Astrocyte of the hippocampus (primary cell): ENCODE results near the gene DCAF4.

Source experiments
- DNase-seq: peaks from one replicate; pipeline ENCODE4 v3.0.0; 2011; ENCODE audit warnings: low read depth, low spot score

The DCAF4 gene, protein sequence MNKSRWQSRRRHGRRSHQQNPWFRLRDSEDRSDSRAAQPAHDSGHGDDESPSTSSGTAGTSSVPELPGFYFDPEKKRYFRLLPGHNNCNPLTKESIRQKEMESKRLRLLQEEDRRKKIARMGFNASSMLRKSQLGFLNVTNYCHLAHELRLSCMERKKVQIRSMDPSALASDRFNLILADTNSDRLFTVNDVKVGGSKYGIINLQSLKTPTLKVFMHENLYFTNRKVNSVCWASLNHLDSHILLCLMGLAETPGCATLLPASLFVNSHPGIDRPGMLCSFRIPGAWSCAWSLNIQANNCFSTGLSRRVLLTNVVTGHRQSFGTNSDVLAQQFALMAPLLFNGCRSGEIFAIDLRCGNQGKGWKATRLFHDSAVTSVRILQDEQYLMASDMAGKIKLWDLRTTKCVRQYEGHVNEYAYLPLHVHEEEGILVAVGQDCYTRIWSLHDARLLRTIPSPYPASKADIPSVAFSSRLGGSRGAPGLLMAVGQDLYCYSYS

DNA sequence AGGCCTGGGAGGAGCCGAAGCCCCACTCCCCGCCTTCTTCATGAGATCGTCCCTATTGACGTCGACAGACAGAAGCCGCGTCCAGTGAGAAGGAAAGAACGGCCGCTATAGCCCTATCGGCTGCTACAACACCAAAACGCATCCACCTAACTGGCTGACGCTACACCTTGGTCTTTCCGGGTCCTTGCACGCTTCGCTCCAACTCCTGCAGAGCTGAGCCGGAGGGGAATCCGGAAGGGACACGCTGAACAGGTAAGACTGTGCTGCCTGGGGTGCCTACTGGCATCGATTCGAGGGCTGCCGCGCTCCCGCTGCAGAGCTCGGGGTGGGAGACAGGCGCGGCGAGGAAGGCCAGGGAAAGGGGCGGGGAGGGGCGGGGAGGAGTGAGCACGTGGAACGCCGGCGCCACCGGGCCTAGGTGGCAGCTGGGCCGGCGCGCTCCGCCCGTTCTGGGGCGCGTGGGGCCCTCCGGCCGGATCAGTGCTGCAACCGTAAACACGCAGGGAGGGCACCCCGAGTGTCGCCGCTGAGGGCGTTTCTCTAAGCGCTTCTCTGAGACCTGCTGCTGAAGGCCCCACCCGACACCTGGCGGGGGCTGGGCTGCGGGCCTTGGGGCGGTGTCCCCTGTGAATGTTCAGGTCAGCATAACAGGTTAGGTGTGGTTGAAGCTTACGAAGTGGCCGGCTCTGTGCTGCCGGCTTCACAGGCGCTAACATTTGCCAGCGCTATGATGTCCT is at the start of gene DCAF4:
Gene DCAF4 (plus strand): TSS at position 173 of the 737 bp plus-strand sequence. CDS start 11,515 bp downstream, outside the sequence.
- DNase-seq = peak; percentile 99

DNA sequence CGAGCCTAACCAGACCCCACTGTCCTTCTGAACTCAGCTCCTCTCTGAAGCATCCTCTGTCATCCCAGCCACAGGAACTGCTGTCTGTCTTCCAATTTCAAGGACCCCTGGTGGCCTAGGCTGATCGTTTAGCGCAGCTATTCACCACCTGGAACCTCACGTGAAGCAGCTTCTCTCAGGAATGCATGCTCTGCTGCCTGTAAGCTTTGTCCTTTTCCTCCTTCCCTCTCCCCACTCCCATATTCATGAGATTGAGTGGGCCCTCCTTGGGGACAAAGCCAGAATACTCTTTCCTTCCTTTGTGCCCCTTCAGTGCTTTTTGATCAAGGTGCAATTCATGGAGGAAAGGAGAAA is 49.6 kb upstream of the DCAF4 start:
- no peak for DNase-seq

DNA sequence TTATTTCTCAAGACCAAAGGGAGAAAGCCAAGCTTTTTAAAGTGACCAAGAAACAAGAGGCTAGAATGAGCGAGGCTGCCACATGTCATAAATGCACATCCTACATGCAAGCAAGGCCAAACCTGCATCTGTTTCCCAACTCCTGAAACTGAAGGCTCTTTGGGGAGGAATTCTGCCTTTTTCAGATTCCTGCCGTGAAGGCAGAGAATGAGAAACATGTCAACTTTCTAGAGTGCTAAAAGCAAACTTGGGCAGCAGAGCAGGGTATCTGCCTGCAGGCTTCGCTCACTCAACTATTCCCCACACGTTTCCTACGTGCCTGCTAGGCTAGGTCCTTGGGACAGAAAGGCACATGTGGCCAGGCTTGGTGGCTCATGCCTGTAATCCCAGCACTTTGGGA is 47.5 kb upstream of the DCAF4 start:
- no peak for DNase-seq

DNA sequence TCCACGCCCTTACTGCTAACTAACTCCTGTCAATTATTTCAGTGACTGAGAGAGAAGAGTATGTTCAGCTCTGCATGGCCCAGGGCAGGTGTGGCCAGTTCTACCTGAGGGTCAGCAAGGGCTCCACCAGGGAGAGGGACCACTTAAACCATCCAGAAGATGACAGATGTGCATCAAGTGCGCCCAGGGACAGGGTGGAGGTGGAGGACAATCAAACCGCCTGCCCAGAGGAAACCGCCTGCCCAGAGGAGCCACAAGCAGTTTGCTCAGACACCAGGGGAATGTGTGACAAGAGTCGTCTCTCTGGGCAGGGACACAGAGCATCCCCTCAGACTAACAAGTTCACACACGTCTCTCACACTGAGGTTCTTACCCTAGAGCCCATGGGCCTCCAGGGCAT is 46.8 kb upstream of the DCAF4 start:
- DNase-seq = no peak

DNA sequence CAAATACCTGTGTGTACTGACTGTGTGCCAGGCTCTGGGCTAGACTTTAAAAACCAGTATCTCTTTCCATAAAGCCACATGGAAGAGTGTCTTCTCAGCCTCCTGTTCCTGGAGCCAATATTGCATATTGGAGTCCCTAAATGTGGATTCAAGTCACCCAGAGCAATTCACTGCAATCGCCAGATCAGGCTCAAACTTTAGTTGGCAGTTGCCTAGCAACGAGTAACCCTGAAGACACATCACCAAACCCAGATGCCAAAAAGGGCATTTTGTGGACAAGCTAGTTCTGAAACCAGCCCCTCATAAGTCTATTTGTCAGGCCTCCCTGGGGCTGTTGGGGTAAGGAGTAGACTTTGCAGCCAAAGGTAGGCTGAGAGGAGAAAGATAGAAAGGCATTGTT is 46.1 kb upstream of the DCAF4 start:
- no peak for DNase-seq

DNA sequence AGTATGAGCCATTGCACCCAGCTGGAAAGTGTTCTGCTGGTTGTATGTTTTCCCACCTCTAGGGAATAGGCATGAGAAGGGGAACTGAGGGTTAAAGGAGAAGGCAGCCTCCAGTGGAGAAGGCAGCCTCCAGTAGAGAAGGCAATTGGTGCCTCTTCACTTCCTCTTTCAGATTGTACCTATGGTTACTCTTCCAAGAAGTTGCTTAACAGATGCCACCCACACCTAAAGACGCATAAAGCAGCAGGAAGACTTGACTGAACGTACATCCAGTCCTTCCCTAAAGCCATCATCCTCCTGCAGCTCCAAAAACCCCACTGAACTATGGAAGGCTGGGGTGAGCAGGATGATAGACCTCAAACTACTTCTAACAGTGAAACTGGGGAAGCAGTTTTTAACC is 45.4 kb upstream of the DCAF4 start:
- DNase-seq = no peak

DNA sequence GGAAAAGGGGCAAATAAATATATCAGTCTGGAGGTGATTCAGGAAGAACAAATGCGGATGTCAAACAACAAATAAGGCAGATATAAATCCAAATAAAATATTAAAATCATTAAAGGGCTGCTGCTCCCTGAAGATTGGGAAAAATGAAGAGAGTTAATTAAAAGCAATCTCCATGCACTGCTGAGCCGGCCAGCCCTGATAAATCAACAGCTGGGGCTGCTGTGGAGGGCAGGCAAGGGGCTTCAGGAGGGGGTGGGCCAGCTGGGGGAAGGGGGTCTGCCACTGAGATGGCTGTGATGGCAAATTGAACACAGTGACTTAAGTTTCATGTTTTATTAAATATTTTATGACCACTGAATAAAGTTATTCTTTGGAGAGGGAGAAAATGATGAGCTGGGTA is 44.7 kb upstream of the DCAF4 start:
- no peak for DNase-seq

DNA sequence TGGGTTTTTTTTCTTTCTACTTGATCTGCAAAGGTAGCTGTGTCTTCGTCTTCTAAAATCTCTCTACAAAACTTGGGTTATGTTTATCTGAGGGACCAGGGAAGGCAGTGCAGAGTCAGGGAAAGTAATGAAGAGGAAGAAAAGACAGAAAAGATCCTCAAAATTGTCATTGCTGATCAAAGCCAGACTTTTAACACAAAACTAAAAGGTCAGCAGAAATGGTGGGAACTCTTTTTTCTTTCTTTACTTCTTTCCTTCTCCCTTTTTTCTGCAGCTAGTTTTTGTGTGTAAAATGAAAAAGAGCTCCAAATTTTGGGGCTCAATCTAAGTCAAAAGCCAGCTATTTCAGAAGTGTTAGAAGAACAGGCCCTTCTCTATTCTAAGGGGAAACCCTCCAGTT is 44.2 kb upstream of the DCAF4 start:
- DNase-seq = no peak

DNA sequence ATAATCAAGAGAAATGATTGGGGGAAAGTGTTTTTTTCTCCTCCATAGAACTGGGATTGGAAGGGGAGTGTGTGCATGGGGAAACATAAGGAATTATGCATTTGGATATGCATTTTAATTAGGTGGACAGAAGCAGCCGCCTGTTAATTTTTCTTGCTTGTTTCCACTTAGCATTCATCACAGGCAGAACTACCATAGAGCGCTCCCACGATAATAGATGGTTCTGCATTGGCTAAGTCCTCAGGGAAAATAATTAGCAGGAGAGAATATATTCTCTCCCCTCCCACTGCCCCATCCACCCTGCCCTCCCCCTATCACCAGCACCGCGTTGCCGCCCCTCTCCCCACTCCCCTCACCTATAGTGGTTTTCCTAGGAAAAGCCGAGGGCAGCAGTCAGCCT is 43.8 kb upstream of the DCAF4 start:
- DNase-seq = no peak

DNA sequence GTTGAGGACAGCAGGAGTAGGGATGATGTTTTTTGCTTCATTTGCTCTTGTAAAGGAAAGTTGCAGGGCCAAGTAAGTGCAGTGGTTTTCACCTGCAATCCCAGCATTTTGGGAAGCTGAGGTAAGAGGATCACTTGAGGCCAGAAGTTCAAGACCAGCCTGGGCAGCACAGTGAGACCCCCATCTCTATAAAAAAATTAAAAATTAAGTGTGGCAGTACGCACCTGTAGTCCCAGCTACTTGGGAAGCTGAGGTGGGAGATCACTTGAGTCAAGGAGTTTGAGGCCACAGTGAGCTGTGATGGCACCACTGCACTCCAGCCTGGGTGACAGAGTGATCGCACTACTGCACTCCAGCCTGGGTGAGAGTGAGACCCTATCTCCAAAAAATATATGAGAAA is 43.2 kb upstream of the DCAF4 start:
- no peak for DNase-seq

DNA sequence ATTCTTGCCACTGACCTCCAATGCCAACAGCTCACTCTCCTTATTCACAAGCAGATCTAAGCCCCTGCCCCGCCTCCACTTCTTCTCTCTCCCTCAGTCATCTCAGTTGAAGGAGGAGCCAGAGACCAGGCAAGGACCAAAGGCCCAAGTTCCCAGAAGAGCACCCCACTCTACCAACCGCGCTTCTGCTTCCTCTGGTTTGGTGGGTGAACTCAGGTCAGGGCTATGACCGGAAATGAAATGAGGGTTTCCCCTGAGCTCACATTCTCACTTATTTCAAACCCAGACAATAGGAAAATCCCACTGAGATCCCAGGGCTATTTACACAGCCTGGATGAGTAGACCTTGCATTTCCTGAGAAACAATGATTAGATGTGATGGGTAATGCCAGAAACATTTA is 42.3 kb upstream of the DCAF4 start:
- DNase-seq = peak; percentile 28

DNA sequence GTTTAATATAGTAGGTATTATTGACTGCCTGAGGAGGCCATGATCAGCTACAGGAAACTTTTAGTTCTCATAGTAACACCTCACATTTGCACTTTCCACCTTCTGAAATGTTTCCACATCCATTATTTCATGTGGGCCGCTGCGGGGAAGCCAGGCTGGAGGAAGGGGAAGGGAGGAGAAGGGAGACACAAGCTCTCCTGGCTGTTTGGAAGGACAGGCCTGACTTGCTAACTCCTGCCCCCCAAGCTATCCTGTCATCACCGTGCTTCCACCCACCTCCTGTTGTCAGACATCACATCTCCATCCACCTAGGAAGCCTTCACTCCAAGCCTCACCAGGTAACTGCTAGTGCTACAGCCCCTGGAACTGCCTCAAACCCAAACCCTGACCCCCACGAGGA is 41.9 kb upstream of the DCAF4 start:
- no peak for DNase-seq

DNA sequence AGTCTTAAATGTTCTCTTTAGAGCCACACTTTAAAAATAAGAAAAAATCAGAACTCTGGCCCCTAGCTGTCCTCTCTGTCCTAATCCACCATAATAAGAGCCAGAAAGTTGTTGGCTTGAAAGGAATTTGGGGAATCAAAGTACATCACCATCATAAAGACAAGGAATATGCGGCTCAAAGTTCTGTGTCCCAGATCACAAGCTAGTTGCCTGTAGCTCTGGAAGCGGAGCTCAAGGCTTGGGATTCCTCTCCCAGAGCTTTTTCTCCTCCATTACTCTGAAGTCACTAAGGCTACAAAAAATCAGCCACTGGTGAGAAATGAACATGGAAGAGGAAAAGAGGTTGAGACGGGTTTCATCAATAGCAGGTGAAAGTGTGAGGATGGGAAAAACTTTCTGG is 38.8 kb upstream of the DCAF4 start:
- no peak for DNase-seq

DNA sequence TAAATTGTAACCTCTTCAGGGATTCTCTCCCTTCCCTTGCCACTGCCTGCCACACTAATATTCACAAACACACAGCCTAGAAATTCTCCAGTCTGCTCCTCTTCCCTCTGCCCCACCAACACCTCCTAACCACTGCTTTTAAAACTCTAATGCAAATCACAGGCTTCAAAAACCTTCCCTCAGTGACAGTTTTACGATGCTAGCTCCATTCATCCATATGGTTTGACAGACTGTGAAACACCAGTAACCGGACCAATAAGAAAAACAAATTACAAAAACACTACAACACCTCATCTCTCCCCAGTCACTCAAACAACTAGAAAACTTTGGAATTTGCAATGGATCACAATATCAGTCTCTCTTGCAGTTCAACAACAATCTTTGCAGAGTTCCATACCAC is 38.1 kb upstream of the DCAF4 start:
- DNase-seq = no peak

DNA sequence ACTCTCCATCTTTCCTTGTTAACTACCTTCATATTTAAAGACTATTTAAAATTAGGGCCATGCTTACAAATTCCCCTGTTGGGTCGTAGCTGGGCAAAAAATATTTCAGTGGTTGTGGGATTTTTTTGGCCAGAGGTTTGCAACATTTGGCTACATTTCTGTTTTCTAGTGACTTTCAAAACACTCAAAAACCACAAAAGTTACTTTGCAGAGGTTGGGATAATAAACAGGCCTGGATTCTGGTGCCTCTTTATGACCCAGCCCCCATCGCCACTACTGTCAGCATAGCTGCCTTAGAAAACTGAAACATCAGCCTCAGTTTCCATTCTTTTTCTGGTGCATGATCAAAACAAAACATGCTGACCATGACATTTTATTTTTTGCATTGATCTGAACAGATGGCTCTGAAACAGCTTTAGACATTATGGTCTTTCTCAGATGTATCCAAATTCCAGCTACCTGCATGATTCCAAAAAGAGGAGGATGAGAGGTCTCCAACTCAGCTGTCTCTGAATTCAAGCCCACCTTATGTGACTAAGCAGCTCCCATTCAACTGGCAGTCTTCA is 37.5 kb upstream of the DCAF4 start:
- DNase-seq = peak; percentile 72

DNA sequence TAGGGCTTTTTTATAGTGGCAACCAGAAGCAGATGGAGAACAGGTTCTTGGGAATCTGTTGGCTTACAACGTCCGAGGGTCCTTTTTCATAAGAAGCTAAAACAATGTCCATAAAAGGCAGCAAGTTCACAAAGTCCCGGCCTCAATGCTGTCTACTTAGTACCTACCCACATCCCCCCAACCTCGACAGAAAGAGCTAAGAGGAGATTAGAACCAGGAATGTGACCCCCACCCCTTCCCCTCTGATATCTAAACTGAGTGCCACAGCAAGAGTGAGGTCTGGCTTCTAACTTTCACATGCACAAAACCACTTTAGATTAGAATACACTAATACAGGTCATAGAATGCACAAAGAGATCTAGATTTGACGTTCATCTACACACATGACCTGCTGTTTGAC is 36.9 kb upstream of the DCAF4 start:
- no peak for DNase-seq

DNA sequence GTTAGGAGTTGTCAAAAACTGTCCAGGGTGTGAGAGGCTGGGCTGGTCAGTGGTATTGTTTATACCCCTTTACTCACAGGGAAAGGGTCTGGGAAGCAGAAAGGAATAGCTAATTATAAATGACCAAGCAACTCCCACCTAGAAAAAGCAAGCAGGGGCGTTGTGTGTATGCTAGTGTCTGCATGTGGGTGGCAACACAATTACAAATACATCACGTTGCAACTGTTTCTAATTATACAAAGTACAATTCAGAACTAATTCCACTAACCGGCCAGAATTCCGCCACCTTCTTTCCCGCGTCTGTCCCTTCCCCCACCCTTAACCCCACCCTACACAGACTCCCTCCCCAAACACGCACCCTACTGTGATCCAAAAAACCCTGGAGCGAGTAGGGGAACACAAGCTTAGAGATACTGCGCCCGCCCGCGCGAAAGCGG is 34.6 kb upstream of the DCAF4 start:
- no peak for DNase-seq

DNA sequence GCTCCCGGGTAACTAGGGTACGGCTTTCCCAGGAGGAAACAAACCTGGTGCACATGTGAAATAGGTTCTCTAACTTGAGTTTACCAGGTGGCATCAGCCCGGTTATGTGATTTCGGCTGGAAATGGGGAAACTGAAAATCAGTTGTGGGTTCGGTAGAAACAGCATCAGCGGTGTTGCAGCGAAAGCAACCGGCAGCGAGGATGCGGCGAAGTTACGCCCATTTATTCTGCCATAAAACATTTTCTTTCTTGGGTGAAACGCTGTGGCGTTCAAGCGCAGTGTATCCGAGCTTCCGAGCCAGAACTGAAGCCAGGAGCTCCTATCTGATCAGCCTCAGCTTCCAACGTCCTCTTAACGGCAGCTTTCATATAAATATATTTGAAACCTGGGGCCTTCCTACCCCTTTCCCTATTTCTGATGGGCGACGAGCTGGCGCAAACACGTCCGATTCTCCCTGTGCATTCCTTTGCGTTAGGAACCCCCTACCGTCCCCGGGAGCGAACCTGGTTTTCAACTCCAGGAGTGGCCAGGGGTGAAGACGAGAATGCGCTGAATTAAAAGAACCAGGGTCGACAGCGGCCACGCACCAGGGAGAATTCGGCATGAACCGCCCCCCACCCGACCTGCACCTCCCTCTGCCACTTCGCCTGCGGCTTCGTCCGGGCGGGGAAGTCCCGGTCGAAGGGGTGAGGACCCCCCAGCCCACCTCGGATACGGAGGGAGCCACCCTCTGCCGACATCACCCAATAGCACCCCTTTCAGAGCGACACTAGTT is 34.0 kb upstream of the DCAF4 start:
- peak; percentile 63 for DNase-seq

DNA sequence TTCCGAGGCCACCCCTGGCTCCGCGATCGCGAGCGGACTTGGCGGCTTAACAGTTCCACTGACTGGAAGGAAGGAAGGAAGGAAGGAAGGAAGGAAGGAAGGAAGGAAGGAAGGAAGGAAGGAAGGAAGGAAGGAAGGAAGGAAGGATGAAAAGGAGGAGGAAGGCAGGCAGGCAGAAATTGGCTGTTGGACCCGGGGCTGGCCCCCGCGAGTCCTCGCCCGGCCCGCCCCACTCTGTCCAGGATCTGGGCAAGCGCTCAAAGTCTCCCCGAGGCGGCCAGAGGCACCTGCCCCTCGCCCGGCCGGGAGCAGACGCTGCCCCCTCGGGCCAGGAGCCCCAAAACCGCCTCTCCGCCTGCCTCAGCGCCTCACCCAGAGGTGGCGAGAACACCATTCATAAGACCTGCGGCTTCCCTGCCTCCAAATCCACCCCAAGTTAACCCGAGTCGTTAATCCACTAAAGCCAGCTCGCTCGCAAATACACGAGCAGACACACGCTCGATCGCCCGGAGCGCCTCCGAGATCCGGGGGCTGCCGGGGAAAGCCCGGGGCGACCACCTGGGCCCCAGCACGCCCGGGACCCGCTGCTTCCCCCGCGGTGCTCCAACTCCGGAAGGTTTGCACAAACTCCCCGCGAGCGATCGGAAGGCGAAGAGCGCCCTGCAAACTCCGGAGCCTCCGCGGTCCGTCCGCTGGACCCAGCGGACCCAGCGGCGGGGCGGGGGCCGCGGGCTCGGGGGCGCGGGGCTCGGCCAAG is 33.2 kb upstream of the DCAF4 start:
- DNase-seq = peak; percentile 66

DNA sequence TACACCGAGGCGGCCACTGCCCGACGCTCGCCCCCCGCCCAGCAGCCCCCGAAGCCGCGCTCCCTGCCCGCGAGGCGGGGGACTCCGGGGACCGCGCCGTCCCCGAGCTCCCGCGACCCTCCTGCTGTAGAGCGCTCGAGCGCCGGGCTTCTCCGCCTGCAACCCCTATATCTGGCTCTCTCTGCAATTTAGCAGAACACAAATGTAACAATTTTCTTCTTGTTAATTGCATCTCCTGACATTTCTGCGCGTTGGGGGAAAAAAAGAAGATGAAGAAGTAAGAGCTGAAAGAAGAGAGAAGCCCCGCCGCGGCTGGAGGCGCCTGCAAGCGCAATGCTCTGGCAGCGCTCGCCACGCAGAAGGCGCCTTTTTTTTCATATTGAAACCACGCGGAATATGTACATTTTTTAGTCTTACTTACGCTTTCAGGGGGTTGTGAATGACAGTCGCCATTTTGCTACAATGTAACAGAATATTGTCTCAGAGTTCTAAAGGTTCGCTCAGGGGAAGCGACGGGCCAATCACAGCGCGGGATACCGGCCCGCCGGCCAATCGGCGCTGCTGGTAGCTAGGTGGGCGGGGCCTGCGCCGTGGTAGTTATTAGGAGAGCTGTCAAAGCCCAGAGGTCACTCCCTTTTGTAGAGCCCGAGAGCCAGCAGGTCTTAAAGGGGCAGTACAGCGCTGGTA is 32.5 kb upstream of the DCAF4 start, which contains the start of gene DPF3:
Gene DPF3 (minus strand): TSS at position 466 of the 687 bp plus-strand sequence. CDS start 13 bp downstream, at position 453.
- DNase-seq = peak; percentile 98

DNA sequence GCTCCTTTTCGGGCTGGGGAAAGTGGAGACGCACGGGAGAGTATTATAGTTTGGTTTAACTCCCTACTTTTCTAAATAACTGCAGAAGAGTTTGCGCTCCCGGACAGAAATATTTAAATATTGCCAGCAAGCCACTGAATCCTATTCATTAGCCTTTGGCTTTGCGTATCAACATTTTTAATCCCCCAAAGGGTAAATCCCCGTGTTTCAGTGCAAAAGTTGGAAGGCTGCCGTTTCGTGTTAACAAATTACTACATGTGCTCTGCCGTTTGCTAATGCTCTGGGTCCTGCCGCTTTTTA is 32.0 kb upstream of the DCAF4 start:
- no peak for DNase-seq
